ENCODE results near the gene P2RY14. TPM values are rescaled to one million over a fixed set of nuclear protein-coding genes. Genes with fewer than 3 reads are reported as not detected.
A peak's percentile ranks its signal among the peaks of the same experiment; 100 is the strongest.

Gene P2RY14
- total RNA-seq, 1 donor from 2014 or later: not detected

GRCh38 chr3:151265866-151266265, 12.5 kb downstream of the P2RY14 start:
- Histone ChIP-seq H3K9ac (no peak overlapping the region), H3K27ac (no peak overlapping the region), H3K4me1 (no peaks in the 10 kb centered on the region), H3K9me3 (ENCODE audit: low read depth) (no peaks in the 10 kb centered on the region), H3K27me3 (no peaks in the 10 kb centered on the region), H3K4me2 (no peak overlapping the region), H3K4me3 (no peak overlapping the region), H3K79me2 (ENCODE audit: low read depth) (no peaks in the 10 kb centered on the region), H4K20me1 (ENCODE audit: low read depth) (no peaks in the 10 kb centered on the region), H3F3A (ENCODE audit: low read depth) (no peaks in the 10 kb centered on the region), H2AFZ (replicated peaks) (no peak overlapping the region), H3K36me3 (no peaks in the 10 kb centered on the region)
- no peaks in the 10 kb centered on the region for H3K9me3 Mint-ChIP-seq
- peak overlapping the region; percentile 31 for H3K27ac Mint-ChIP-seq
- H3K36me3 Mint-ChIP-seq: peaks cover 3% of the 10 kb centered on the region
- no peaks in the 10 kb centered on the region for H3K27me3 Mint-ChIP-seq (ENCODE audit: insufficient read depth, low read depth)
- DNase-seq (ENCODE audit: low spot score): peak; percentile 27
- TF ChIP-seq EZH2 (IDR thresholded peaks at IDR 0.05): no peak
- no peak for TF ChIP-seq EZH2phosphoT487 (IDR thresholded peaks at IDR 0.05)
- no peak for TF ChIP-seq CTCF (IDR thresholded peaks at IDR 0.05)
- peaks cover 9% of the 10 kb centered on the region for H3K4me1 Mint-ChIP-seq
- no peak overlapping the region for H3K4me3 Mint-ChIP-seq

GRCh38 chr3:151265166-151265565, 13.2 kb downstream of the P2RY14 start:
- no peaks in the 10 kb centered on the region for H3K9me3 ChIP-seq (ENCODE audit: low read depth)
- Mint-ChIP-seq H3K36me3 (peaks cover 3% of the 10 kb centered on the region), H3K27ac (peak overlapping the region; percentile 31), H3K4me1 (peaks cover 6% of the 10 kb centered on the region), H3K27me3 (ENCODE audit: insufficient read depth, low read depth) (no peaks in the 10 kb centered on the region), H3K4me3 (no peak overlapping the region), H3K9me3 (no peaks in the 10 kb centered on the region)
- no peaks in the 10 kb centered on the region for H3F3A ChIP-seq (ENCODE audit: low read depth)
- no peak overlapping the region for H3K9ac ChIP-seq
- H3K4me2 ChIP-seq: no peak overlapping the region
- no peak for DNase-seq (ENCODE audit: low spot score)
- TF ChIP-seq EZH2phosphoT487 (IDR thresholded peaks at IDR 0.05): no peak
- TF ChIP-seq EZH2 (IDR thresholded peaks at IDR 0.05): no peak
- TF ChIP-seq CTCF (IDR thresholded peaks at IDR 0.05): no peak
- no peaks in the 10 kb centered on the region for H3K27me3 ChIP-seq
- no peaks in the 10 kb centered on the region for H3K4me1 ChIP-seq
- no peak overlapping the region for H3K4me3 ChIP-seq
- no peaks in the 10 kb centered on the region for H3K79me2 ChIP-seq (ENCODE audit: low read depth)
- no peaks in the 10 kb centered on the region for H4K20me1 ChIP-seq (ENCODE audit: low read depth)
- H2AFZ ChIP-seq (replicated peaks): no peak overlapping the region
- no peak overlapping the region for H3K27ac ChIP-seq
- no peaks in the 10 kb centered on the region for H3K36me3 ChIP-seq

- Histone ChIP-seq H3K9ac (no peak overlapping the region), H3K27ac (no peak overlapping the region), H3F3A (ENCODE audit: low read depth) (no peaks in the 10 kb centered on the region), H3K4me1 (peaks cover 2% of the 10 kb centered on the region), H2AFZ (replicated peaks) (no peak overlapping the region), H3K79me2 (ENCODE audit: low read depth) (no peaks in the 10 kb centered on the region), H3K27me3 (no peaks in the 10 kb centered on the region), H3K36me3 (no peaks in the 10 kb centered on the region), H3K4me3 (no peak overlapping the region), H3K9me3 (ENCODE audit: low read depth) (no peaks in the 10 kb centered on the region), H3K4me2 (no peak overlapping the region), H4K20me1 (ENCODE audit: low read depth) (no peaks in the 10 kb centered on the region)
- no peak overlapping the region for H3K27ac Mint-ChIP-seq
- no peak for TF ChIP-seq EZH2phosphoT487 (IDR thresholded peaks at IDR 0.05)
- TF ChIP-seq CTCF (IDR thresholded peaks at IDR 0.05): no peak
- no peak for TF ChIP-seq EZH2 (IDR thresholded peaks at IDR 0.05)
- H3K27me3 Mint-ChIP-seq (ENCODE audit: insufficient read depth, low read depth): no peaks in the 10 kb centered on the region
- no peak for DNase-seq (ENCODE audit: low spot score)
- peaks cover 10% of the 10 kb centered on the region for H3K4me1 Mint-ChIP-seq
- H3K9me3 Mint-ChIP-seq: no peaks in the 10 kb centered on the region
- peaks cover 5% of the 10 kb centered on the region for H3K36me3 Mint-ChIP-seq
- H3K4me3 Mint-ChIP-seq: no peak overlapping the region
Observed at GRCh38 chr3:151264605-151265004, 13.7 kb downstream of the P2RY14 start.

Measured in neural progenitor cell (in vitro differentiated cells).